Activated naive CD4-positive, alpha-beta T cell treated with anti-CD3 and anti-CD28 coated beads, Interleukin-2, amount 50 U/mL, for 16 hours (primary cell): ENCODE measurements around the gene SHISA3.
"Not testable (repeated sequence)": the region's sequence is repeated elsewhere in the genome, so short reads cannot be mapped to it uniquely, and the experiment has no call there.

Experiments used
- DNase-seq: peaks from one replicate; pipeline ENCODE4 v3.0.0-alpha.2; 2020

The SHISA3 gene

DNA sequence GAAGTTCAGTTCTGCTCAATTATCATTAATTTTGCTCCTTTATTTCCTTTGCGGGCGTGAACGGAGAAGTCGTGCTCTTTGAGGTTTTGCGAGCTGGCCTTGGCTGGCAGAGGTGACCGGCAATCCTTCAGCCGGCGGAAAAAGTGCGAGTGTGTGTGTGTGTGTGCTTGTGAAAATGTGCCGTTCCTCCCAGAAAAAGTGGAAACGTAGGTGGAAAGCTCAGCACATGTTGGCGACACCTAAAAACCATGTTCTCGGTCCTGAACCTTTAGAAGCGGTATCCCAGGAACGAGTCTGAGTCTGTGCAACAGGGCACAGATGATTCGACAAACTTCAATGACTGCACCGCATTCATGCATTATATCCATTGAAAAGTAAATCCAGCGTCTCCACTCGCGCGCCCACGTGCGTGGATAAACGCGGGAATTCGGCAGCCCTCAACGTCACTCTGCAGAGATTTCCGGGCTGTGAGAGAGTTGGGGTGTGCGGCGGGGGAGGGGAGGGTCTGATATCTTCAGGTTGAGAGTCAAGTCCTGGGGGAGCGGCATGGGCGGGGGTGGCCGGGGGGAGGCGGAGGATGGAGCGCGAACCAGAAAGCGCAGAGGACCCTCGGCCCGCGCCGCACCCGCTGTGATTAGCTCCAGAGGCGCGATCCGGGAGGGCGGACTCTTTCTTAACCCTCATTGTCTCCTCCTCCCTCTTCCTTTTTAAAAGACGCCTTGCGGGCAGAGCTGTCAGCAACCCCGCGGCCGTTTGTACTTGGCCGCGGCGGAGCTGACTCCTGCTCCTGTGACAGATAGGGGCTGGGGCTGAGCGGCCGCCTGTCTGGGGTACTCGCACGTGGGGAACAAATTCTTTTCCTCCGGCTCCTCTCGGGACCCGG lies at the start of gene SHISA3:
SHISA3 (plus strand) TSS at position 737 of the 883 bp plus-strand sequence. CDS start 569 bp downstream, outside the sequence.
- peak; percentile 14 for DNase-seq

DNA sequence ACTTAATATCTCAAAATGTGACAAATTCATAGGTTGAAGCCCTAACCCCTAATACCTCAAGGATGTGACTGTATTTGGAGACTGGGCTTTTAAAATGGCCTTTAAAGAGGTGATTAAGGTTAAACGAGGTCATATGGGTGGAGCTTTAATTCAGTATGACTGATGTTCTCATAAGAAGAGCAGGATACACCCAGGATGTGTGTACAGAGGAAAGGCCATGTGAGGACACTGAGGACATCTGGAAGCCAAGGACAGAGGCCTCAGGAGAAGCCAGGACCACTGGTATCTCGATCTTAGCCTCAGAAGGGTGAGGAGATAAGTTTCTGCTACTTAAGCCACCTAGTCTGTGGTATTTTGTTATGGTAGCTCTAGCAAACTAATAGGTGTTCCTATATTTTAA lies 49.0 kb upstream of the SHISA3 start:
- no peak for DNase-seq

DNA sequence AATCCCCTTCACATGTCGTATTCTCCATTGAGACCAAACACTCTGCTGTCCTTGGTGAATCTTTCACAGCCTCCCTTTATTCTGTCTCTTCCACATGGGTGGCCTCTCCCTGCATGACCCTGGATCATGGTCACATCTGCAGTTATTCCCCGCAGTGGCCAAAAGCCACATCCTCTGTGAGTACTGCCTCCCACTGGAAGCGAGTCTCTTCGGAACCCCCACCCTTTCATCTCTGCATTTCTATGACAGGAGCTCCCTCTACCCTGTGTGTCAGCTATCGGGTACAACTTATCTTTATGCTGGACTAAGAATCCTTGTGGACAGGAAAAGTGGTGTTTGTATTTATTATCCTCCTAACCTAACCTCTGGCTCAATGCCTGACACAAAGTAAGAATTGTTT lies 48.6 kb upstream of the SHISA3 start:
- DNase-seq = no peak

DNA sequence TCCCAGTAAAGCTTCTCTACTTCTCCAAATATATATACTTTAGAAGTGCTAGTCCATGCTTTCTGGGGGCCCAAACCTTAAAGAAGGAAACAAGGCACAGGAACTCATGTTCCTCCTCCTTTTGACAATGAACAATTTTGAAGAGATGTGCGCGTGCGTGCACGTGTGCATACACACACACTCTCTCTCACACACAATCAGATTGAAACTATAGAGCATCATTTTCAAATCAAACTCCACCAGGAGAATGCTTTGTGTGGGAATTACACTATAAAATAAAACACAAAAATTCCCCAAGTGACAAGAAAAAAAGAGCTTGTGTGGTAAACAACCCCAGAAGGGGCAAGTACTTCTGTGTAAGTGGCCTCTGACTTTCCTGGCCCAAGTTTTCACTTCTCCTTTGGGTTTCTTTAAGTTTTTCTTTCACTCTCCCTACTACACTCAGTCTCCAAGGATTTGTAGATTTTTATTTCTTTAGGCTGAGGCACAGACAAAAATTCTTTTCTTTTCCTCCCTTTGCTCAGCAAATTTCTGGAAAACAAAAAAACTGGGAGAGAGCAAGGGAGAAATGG lies 46.6 kb upstream of the SHISA3 start:
- no peak for DNase-seq

DNA sequence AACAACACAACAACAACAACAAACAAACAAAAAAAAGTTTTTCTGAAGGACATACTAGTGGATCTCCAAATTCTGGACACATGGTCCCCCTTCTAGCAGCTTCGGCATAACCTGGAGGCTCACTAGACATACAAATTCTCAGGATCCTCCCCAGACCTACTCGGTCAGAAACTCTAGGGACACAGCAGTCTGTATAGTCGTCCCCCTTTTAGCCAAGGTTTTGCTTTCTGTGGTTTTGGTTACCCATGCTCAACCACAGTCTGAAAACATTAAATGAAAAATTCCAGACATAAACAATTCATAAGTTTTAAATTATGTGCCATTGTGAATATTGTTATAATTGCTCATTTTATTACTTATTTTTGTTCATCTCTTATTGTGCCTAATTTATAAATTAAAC lies 45.2 kb upstream of the SHISA3 start:
- DNase-seq = no peak

DNA sequence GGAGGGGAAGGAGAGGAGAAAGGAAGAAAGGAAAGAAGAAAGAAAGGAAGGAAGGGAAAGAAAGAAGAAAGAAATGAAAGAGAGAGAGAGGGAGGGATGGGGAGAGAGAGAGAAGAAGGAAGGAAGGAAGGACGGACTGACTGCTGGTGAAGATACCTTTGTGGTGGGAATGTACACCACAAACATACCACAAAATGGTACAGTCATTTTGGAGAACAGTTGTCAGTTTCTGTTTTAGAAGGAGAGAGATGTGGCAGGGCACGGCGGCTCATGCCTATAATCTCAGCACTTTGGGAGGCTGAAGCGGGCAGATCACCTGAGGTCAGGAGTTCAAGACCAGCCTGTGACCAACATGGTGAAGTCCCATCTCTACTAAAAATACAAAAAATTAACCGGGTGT lies 40.0 kb upstream of the SHISA3 start:
- no peak for DNase-seq

- DNase-seq = no peak
These were observed 37.6 kb upstream of the SHISA3 start for GRCh38 chr4:42359711-42360110.

GRCh38 chr4:42360256-42360669 lies 37.0 kb upstream of the SHISA3 start:
- DNase-seq = no peak

DNA sequence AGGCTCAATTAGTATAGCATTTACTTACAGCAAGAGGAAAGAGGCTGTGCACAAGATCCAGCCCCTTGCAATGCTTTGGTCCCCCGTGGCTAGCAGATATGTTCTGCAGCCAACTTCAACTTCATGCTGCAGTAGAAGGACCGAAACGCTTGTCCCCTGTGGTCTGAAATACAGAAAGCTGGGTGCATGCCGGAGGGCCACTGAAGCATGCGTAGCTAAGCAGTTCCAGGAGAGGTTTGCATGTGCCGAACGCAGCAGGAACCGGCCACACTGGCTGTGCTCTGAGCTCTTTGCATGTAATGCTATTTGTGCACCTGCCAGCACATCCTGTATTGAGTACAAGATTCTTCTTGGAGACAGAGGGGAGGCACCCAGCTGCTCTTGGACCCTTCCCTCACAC lies 35.8 kb upstream of the SHISA3 start:
- DNase-seq = no peak

DNA sequence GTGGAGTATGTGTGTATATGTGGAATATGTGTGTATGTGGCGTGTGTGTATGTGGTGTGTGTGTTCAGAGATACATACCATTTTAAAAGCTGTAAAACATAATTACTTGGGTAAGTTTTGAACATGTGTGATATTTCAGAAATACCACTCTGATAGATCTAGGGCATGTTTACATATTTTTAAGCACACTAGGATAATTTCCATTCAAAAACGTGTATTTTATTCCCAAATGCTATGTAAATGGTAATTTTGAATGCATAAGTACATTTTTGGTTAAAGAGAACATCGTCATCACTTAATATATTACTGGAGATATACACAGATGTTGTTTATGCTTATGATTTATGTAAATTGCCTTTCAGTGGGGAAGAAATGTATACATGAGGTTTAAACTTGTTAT lies 34.7 kb upstream of the SHISA3 start:
- DNase-seq = no peak

- DNase-seq = no peak
These were observed 33.7 kb upstream of the SHISA3 start for GRCh38 chr4:42363614-42364013.

- DNase-seq = no peak
These were observed 32.8 kb upstream of the SHISA3 start for GRCh38 chr4:42364266-42365053.

- no peak for DNase-seq
These were observed 30.3 kb upstream of the SHISA3 start for GRCh38 chr4:42366959-42367358.

GRCh38 chr4:42369489-42369888 lies 27.8 kb upstream of the SHISA3 start:
- no peak for DNase-seq

- DNase-seq = no peak
These were observed 25.7 kb upstream of the SHISA3 start for GRCh38 chr4:42371305-42372252.

- DNase-seq = not testable (repeated sequence)
These were observed 25.0 kb upstream of the SHISA3 start for GRCh38 chr4:42372303-42372702.

- no peak for DNase-seq
These were observed 19.8 kb upstream of the SHISA3 start for GRCh38 chr4:42377497-42377896.

GRCh38 chr4:42381666-42382065 lies 15.6 kb upstream of the SHISA3 start:
- DNase-seq = no peak

DNA sequence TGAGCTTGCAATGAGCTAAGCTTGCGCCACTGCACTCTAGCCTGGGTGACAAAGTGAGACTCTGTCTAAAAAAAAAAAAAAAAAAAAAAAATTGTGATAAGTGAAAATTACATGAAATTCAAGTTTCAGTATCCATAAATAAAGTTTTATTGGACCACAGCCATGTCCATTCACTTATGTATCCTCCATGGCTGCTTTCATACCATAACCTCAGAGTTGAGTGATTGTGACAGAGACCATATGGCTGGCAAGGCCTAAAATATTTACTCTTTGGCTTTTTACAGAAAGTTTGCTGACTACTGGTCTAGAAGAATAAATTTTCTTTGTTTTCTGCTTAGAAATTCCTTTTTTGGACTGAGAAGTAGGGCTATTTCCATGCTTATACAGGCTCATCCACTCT lies 11.8 kb upstream of the SHISA3 start:
- no peak for DNase-seq

DNA sequence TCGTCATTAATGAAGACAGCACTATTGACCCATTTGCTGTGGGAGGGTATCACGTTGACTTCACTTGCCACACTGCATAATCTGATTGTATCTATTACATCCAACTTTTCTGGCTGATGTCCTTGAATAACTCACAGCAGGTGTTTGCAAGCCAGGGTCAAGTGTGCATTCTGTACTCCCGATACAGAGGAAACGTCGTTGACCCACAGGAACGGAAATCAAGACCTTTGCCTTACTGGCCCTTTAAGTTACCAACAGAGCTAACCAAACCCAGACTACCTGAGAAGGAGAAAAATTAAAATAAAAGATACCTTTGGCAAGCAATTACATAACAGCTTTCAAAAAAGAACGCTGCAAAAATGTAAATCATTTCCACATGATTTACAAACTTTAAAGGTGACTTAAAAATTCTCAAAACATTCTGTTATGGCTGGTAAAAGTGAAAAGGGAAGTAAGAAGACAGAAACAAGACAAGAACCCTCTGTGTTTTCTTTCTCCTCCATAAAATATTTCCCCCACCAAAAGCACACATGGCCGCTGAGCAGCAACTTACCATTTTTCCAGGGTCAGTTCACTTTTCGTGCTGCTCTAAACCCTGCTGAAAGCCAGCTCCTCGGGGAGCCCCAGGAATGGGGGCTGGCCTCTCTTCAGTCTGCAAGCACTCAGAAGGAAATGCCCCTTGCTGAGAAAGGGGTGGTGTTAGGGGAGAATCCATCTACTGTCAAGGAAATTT lies 6.5 kb upstream of the SHISA3 start:
- DNase-seq = no peak

DNA sequence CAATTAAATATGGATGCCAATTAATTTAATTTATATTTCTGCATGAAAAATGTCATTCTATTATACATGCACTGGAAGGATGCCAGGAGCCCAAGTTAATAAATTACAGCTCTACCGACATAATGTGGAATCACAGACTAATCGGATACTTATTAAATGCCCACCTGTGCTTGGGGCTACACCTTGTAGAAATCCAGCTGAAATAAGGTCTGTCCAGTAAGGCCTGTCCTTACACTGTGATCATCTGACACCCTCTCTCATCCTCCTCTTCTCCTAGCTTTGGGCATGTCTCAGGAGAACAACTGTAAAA lies 6.0 kb upstream of the SHISA3 start:
- DNase-seq = no peak

GRCh38 chr4:42391981-42392380 lies 5.3 kb upstream of the SHISA3 start:
- no peak for DNase-seq
